WTC11 (cell line): ENCODE results near the gene C22orf23.

Experiments used
- ESRRA ChIP-seq: sonication (generic); formaldehyde crosslinking; IDR thresholded peaks from 2 replicates; pipeline ENCODE4 v1.8.1; 2022; ENCODE audit warnings: mild to moderate bottlenecking, missing genetic modification reagents, borderline replicate concordance
- IRF2 ChIP-seq: sonication (generic); formaldehyde crosslinking; IDR thresholded peaks from 2 replicates; pipeline ENCODE4 v1.8.0; 2022; ENCODE audit warnings: low read depth, missing genetic modification reagents, borderline replicate concordance
- OVOL2 ChIP-seq: fragments of 250-450 bp; sonication (Bioruptor Pico); IDR thresholded peaks from 2 replicates; pipeline ENCODE4 v1.9.0; 2021; ENCODE audit warnings: mild to moderate bottlenecking, borderline replicate concordance
- ZNF121 ChIP-seq: sonication (generic); formaldehyde crosslinking; IDR thresholded peaks from 2 replicates; pipeline ENCODE4 v1.8.0; 2023; ENCODE audit warnings: missing genetic modification reagents
- TF ChIP-seq, protein P1 (sequence below): fragments of 200-600 bp; IDR thresholded peaks from 2 replicates; pipeline ENCODE4 v1.8.0; 2022; ENCODE audit warnings: antibody characterized with exemption
- TF ChIP-seq, protein P2 (sequence below): sonication (generic); formaldehyde crosslinking; IDR thresholded peaks from 2 replicates; pipeline ENCODE4 v1.8.0; 2022; ENCODE audit warnings: mild to moderate bottlenecking, missing genetic modification reagents
- TF ChIP-seq, protein P3 (sequence below): sonication (generic); formaldehyde crosslinking; IDR thresholded peaks from 2 replicates; pipeline ENCODE4 v1.8.1; 2023; ENCODE audit warnings: mild to moderate bottlenecking, missing genetic modification reagents

DNA sequence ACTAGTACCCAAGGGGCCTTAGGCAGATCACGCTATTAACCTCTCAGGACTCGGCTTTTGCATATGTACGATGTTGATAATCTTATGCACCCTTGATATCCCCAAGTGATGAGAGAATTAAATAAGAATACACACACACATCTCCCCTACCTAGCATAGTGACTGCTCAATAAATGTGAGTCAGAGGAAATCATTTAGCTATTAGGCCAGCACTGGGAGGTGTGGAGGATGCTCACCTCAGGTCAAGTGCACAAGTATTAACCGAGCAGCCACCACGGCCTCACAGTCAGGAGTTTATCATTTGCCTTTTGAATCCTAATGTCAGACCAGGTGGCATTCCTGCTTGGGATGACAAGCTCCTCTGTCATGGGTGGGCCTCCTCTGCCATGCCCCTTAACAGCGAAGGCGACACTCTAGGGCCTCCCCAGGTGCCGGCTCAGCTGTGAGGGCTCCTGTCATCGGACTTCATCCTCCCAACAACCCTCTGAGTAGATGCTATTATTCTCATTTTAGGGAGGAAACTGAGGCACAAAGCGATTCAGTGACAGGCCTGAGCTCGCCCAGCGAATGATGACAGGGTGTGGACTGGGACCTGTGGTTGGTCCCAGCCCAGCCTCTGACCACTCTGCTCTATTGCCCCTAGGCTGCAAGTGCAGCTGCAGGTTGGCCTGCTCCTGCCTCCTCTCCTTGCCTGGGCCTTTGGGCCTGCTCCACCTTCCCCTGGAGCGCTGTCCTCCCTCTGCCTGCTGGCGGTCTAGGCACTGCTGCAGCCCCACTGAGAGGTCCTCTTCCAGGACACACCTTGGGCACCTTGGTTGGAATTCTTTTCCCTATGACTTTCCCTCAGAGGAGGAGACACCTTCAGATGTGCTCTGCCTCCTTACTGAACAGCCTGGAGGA lies 36.0 kb upstream of the C22orf23 start:
- TF ChIP-seq ZNF121 (CRISPR knock-in tag) (no peak), IRF2 (CRISPR knock-in tag) (no peak), OVOL2 (no peak), ESRRA (CRISPR knock-in tag) (no peak)
- TF ChIP-seq, protein P1, sequence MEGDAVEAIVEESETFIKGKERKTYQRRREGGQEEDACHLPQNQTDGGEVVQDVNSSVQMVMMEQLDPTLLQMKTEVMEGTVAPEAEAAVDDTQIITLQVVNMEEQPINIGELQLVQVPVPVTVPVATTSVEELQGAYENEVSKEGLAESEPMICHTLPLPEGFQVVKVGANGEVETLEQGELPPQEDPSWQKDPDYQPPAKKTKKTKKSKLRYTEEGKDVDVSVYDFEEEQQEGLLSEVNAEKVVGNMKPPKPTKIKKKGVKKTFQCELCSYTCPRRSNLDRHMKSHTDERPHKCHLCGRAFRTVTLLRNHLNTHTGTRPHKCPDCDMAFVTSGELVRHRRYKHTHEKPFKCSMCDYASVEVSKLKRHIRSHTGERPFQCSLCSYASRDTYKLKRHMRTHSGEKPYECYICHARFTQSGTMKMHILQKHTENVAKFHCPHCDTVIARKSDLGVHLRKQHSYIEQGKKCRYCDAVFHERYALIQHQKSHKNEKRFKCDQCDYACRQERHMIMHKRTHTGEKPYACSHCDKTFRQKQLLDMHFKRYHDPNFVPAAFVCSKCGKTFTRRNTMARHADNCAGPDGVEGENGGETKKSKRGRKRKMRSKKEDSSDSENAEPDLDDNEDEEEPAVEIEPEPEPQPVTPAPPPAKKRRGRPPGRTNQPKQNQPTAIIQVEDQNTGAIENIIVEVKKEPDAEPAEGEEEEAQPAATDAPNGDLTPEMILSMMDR: no peak
- TF ChIP-seq, protein P2, sequence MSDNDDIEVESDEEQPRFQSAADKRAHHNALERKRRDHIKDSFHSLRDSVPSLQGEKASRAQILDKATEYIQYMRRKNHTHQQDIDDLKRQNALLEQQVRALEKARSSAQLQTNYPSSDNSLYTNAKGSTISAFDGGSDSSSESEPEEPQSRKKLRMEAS: no peak
- TF ChIP-seq, protein P3, sequence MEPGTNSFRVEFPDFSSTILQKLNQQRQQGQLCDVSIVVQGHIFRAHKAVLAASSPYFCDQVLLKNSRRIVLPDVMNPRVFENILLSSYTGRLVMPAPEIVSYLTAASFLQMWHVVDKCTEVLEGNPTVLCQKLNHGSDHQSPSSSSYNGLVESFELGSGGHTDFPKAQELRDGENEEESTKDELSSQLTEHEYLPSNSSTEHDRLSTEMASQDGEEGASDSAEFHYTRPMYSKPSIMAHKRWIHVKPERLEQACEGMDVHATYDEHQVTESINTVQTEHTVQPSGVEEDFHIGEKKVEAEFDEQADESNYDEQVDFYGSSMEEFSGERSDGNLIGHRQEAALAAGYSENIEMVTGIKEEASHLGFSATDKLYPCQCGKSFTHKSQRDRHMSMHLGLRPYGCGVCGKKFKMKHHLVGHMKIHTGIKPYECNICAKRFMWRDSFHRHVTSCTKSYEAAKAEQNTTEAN: no peak
